HG03097 (cell line): Measurements from ENCODE around the gene HOXA11.

Experiments used
- ATAC-seq: cut with Tn5 transposase; IDR thresholded peaks from one replicate; pipeline ENCODE4 v1.9.1; 2021; ENCODE audit not compliant: unreplicated experiment, low FRiP score

Gene HOXA11

DNA sequence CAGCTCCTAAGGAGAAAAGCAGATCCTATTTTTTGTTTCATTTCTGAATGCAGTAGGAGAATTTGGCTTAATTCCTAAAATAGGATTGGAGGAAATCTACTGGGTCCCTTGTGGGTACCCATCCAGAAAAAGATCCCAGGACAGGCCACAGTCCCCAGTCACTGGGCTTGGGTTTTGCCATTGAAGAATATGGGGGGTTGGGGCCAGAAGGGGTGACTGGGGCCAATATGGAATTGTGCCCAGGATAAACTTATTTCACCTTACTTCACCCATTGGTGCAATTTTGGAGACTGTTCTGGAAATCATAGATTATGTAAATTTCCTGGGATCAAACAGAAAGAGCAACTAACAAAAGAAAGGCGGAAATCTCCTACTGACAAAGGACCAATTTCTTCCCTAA, 46.6 kb downstream of the HOXA11 start:
- no peak for ATAC-seq

DNA sequence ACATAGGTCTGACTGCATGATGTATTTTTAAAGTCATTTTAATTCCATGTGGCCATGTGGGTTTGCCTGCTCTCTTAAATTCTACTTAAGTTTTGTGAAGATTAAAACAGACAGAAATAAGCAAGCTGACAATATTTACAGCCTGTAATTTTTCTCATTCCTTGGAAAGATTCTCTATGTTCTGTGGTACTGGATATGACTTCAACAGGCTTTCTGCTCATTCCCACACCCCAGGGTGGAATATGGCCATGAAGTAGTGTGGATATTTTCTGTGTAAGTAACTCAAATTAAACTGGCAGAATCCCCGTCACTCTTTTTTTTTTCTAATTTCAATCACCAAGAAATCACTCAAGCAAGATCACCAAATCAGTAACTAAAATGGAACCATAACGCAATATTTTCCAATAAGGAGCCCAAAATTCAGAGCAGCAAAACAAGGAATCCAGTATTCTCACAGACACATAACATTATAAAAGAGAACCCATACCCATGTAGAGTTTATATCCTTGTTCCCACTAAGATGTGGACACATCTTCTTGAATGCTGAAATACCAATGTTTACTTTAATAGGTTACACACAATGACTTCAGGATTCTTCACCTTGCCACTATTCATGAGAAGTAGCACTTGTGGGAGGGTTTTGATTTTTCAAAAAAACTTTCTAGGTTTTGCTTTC, 47.3 kb downstream of the HOXA11 start:
- no peak for ATAC-seq

GRCh38 chr7:27134392-27134791, 50.6 kb downstream of the HOXA11 start:
- no peak for ATAC-seq

DNA sequence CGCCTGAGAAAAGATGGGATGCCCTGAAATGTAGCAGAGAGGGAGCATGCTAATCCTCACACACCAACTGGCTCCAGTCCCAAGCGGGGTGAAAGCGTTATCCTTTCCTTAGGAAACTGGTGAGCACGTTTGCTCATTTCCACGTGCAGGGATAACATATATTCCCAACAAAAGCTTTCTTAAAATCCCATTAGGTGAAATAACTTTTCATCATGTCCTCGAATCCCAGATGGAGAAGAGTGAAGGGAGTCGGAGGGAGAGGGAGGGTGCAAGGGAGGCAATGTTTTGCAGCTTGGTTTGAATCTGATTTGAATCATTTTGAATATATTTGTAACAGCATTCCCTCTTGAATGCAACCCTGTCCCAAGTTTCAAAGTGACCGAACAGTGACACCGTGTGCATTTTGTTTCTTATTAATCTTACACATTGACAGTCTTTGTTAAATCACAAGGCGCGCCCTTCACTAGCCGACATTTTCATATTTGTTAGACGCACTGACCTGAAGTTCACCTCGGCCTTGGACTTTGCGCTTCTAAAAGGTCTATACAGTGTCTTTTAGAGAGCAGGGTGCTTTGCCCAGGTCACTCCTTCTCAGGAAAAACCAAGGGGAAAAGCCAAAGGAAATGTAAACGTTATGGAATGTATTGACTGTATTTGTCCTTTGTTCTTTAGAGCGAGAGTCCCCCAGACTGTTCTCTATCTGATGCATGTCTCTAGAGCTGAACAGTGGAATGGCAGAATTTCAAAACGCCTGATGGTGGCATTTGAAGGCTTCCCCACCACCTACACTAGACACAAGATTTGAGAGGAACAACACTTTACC, 51.4 kb downstream of the HOXA11 start:
- no peak for ATAC-seq

DNA sequence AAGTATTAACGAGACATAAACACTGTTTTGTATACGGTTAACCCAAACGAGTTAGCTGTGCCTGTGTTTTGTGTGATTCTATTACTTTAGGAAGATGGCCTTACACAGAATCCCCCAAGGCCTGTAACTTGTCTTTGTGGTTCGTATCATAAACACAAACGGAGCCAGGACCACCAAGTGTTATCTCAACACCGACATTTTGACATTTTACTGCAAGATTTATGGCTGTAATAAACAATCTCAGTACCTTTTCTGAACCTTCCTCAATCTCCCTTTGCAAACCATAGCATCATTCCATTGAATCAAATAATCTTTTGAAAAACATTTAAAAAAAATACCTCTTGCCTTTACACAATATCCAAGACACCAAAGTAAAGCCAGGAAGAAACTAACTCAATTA, 52.1 kb downstream of the HOXA11 start:
- ATAC-seq, result no peak

DNA sequence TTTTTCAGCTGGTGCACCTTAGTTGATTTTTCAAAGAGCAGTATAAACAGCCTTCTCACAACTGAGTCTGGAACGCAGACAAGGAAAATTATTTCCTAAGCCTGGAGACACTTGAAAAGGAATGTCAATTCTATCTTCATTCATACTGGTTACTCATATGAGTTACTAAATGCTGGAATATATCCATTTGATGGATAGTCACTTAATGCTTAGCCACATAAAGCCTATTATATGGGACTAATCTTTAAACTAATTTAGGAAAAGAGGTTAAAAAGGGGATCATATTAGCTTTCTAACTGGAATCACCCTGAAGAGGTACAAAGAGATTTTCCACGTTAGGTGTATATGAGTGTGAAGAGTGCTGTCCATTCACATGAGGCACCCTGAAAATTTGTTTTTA, 52.8 kb downstream of the HOXA11 start:
- ATAC-seq, result no peak

GRCh38 chr7:27131390-27131819, 53.6 kb downstream of the HOXA11 start:
- ATAC-seq, result no peak
